GM13976 (cell line): ENCODE results near the gene JAKMIP1.

ENCODE experiments used
- DNase-seq: peaks from one replicate; pipeline ENCODE4 v3.0.0; 2012; ENCODE audit warnings: low spot score
- CTCF ChIP-seq: IDR thresholded peaks from 2 replicates; pipeline ENCODE4 v1.5.1; 2012; ENCODE audit warnings: borderline replicate concordance, mild to moderate bottlenecking; ENCODE audit not compliant: insufficient read depth; ENCODE audit errors: extremely low read depth, missing control alignments, control extremely low read depth
- in situ Hi-C: fragments of 300-500 bp; cut with MboI; formaldehyde crosslinking; loops from one replicate; pipeline ENCODE4 v1.12.0; 2022; ENCODE audit warnings: low sequenced_read_pairs, mixed read lengths, inconsistent platforms; ENCODE audit not compliant: unreplicated experiment

Gene JAKMIP1

GRCh38 chr4:6095023-6095752 lies 105.2 kb downstream of the JAKMIP1 start:
- no peak for DNase-seq
- in situ Hi-C loops = no loop called here
- TF ChIP-seq CTCF = no peak

GRCh38 chr4:6093671-6094070 lies 106.7 kb downstream of the JAKMIP1 start:
- DNase-seq = no peak
- no peak for TF ChIP-seq CTCF
- in situ Hi-C loops = no loop called here

GRCh38 chr4:6092971-6093370 lies 107.4 kb downstream of the JAKMIP1 start:
- in situ Hi-C loops = no loop called here

GRCh38 chr4:6092131-6092530 lies 108.2 kb downstream of the JAKMIP1 start:
- no peak for DNase-seq
- no peak for TF ChIP-seq CTCF
- in situ Hi-C loops = no loop called here

More at GRCh38 chr4:6092971-6093370, 107.4 kb downstream of the JAKMIP1 start:
- DNase-seq = no peak
- TF ChIP-seq CTCF = no peak

- in situ Hi-C loops = no loop called here
- DNase-seq = no peak
- TF ChIP-seq CTCF = no peak
Observed at GRCh38 chr4:6090931-6091330, 109.4 kb downstream of the JAKMIP1 start.

- in situ Hi-C loops = no loop called here
- TF ChIP-seq CTCF = no peak
- no peak for DNase-seq
Observed at GRCh38 chr4:6088950-6089349, 111.4 kb downstream of the JAKMIP1 start.
